AG04449 (cell line): ENCODE measurements around the gene CEP131.

Experiments
- CTCF ChIA-PET: fragments of 350-600 bp; formaldehyde crosslinking; extraction: SDS; loops from one replicate; lab custom pipeline; 2021; ENCODE audit warnings: antibody characterized with exemption; lab: Yijun Ruan, JAX
- POLR2A ChIA-PET: fragments of 400-600, 350-600 bp; formaldehyde crosslinking; extraction: SDS; loops from one replicate; lab custom pipeline; 2020; ENCODE audit warnings: antibody characterized with exemption, inconsistent platforms; lab: Yijun Ruan, JAX
- DNase-seq: peaks from one replicate; pipeline ENCODE4 v3.0.0-alpha.2; 2010; ENCODE audit warnings: low read depth, low spot score
- H3K4me3 ChIP-seq: 2 replicates; pipeline ENCODE4 v1.5.1; 2011; ENCODE audit warnings: low read depth, mild to moderate bottlenecking, control low read depth, low read length
- CTCF ChIP-seq: IDR thresholded peaks from one replicate; pipeline ENCODE4 v1.5.1; 2011; ENCODE audit warnings: mild to moderate bottlenecking, moderate library complexity, low read length, control low read depth, inconsistent platforms; ENCODE audit not compliant: insufficient read depth; ENCODE audit errors: missing control alignments

Gene CEP131

GRCh38 chr17:81253358-81254131, 30.8 kb upstream of the CEP131 start:
- peak; percentile 77 for TF ChIP-seq CTCF
- ChIA-PET CTCF (interaction anchor here (0.6 to 11.6 kb wide), 30 partner anchors 7 to 379 kb away, joined by 3 to 188 read pairs (median 4); partner anchors contain the start of genes BAHCC1, NDUFAF8 and TEPSIN), POLR2A (no interaction called here)
- no peak for DNase-seq
- no peak overlapping the region for H3K4me3 ChIP-seq

- no peak for DNase-seq
- H3K4me3 ChIP-seq = no peak overlapping the region
- no peak for TF ChIP-seq CTCF
- POLR2A ChIA-PET = no interaction called here
- CTCF ChIA-PET = interaction anchor here (0.6 to 11.6 kb wide), 24 partner anchors 8 to 348 kb away, joined by 3 to 188 read pairs (median 4); partner anchors contain the start of genes BAHCC1, NDUFAF8 and TEPSIN
These were observed 30.2 kb upstream of the CEP131 start for GRCh38 chr17:81252987-81253329.

GRCh38 chr17:81252326-81252986, 29.7 kb upstream of the CEP131 start:
- TF ChIP-seq CTCF = no peak
- ChIA-PET CTCF (interaction anchor here (0.6 to 11.6 kb wide), 25 partner anchors 8 to 349 kb away, joined by 3 to 188 read pairs (median 5); partner anchors contain the start of genes BAHCC1, NDUFAF8 and TEPSIN), POLR2A (no interaction called here)
- no peak overlapping the region for H3K4me3 ChIP-seq
- no peak for DNase-seq

- DNase-seq = no peak
- TF ChIP-seq CTCF = no peak
These were observed 29.0 kb upstream of the CEP131 start for GRCh38 chr17:81251709-81252301.

GRCh38 chr17:81251094-81251708, 28.4 kb upstream of the CEP131 start:
- ChIA-PET CTCF (interaction anchor here (1.1 to 11.6 kb wide), 4 partner anchors 10 to 237 kb away, joined by 4 to 188 read pairs (median 5); no protein-coding TSS in a partner anchor), POLR2A (no interaction called here)
- no peak for DNase-seq
- no peak for TF ChIP-seq CTCF
- no peak overlapping the region for H3K4me3 ChIP-seq

More at GRCh38 chr17:81251709-81252301, 29.0 kb upstream of the CEP131 start:
- ChIA-PET CTCF (interaction anchor here (1.1 to 11.6 kb wide), 8 partner anchors 11 to 349 kb away, joined by 4 to 188 read pairs (median 6); no protein-coding TSS in a partner anchor), POLR2A (no interaction called here)
- no peak overlapping the region for H3K4me3 ChIP-seq
